ENCODE results near the gene PGM2L1.

GRCh38 chr11:74320538-74320937 lies 77.7 kb downstream of the PGM2L1 start:
- TF ChIP-seq POLR2A (IDR thresholded peaks at IDR 0.05): no peak
- TF ChIP-seq CTCF (IDR thresholded peaks at IDR 0.05): no peak
